ENCODE data around the gene SRM.

GRCh38 chr1:11078631-11079030 lies 18.8 kb upstream of the SRM start:
- TF ChIP-seq CTCF (IDR thresholded peaks at IDR 0.05) (no peak), POLR2A (IDR thresholded peaks at IDR 0.05) (no peak)
